K562 (cell line): Measurements from ENCODE around the gene CTIF.

Experiments
- ARNT ChIP-seq, 2 experiments: fragments of 450-650 bp; IDR thresholded peaks; 2 replicates each; pipeline ENCODE4 v1.6.1; 2016; ENCODE audit warnings: mild to moderate bottlenecking in 1 of 2
- CHD4 ChIP-seq: fragments of 200-600 bp; sonication (generic); IDR thresholded peaks from 3 replicates; pipeline ENCODE4 v1.6.1; 2012; ENCODE audit warnings: low read depth, mild to moderate bottlenecking, mixed read lengths, low read length, inconsistent platforms; ENCODE audit not compliant: insufficient read depth, insufficient replicate concordance, poor library complexity, severe bottlenecking
- ELF4 ChIP-seq: fragments of 450-650 bp; formaldehyde crosslinking; IDR thresholded peaks from 2 replicates; pipeline ENCODE4 v1.4.0; 2022; ENCODE audit warnings: missing genetic modification characterization
- FOXM1 ChIP-seq, 2 experiments: fragments of 450-650 bp in 1 of 2; sonication (generic) in 1 of 2; formaldehyde crosslinking in 1 of 2; IDR thresholded peaks; 2 replicates each; pipeline versions ENCODE4 v1.6.1 to v1.9.0; 2017 to 2022; ENCODE audit warnings: low read depth in 2 of 2, mild to moderate bottlenecking in 2 of 2, missing genetic modification reagents in 1 of 2, moderate library complexity in 1 of 2
- HMG20B ChIP-seq: fragments of 250-450 bp; sonication (Bioruptor Pico); IDR thresholded peaks from 2 replicates; pipeline ENCODE4 v1.5.0; 2021; ENCODE audit warnings: mild to moderate bottlenecking
- POLR2A ChIP-seq: fragments of 450-650 bp; conservative IDR thresholded peaks from 2 replicates; pipeline ENCODE4 v1.6.1; 2016
- RERE ChIP-seq: sonication (generic); formaldehyde crosslinking; IDR thresholded peaks from 2 replicates; pipeline ENCODE4 v1.8.0; 2023; ENCODE audit warnings: missing genetic modification reagents, mild to moderate bottlenecking, borderline replicate concordance
- ZNF24 ChIP-seq: fragments of 450-650 bp; IDR thresholded peaks from 2 replicates; pipeline ENCODE4 v1.6.1; 2016
- ZNF778 ChIP-seq: fragments of 450-650 bp; formaldehyde crosslinking; IDR thresholded peaks from 2 replicates; pipeline ENCODE4 v1.4.0; 2020; ENCODE audit warnings: mild to moderate bottlenecking, moderate library complexity

DNA sequence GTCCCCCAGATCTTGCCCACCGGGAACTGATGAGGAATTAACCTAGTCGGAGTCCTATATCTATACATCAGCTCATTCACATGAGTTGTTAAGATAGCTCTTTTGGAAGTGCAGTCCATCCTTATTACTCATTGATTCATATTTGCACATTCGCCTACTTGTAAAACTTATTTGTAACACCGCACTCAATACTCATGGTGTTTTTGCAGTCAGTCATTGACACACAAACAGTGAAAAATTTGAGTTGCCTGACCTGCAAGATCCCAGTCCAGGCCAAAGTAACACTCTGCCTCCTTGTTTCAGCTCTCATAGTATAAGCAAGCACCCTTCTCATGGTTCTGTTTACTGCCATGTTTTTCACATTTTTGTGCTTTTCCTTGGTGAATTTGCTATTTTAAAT is 180.6 kb downstream of the CTIF start:
- no peak for TF ChIP-seq POLR2A
- TF ChIP-seq CHD4, result no peak
- TF ChIP-seq RERE, result no peak
- no peak for TF ChIP-seq FOXM1 (IDR thresholded peaks at IDR 0.05; ENCODE audit: low read depth)
- no peak for TF ChIP-seq FOXM1 (CRISPR knock-in tag; IDR thresholded peaks at IDR 0.05; ENCODE audit: low read depth)
- no peak for TF ChIP-seq ARNT (IDR thresholded peaks at IDR 0.05)
- TF ChIP-seq HMG20B (CRISPR knock-in tag), result no peak
- no peak for TF ChIP-seq ZNF24
- no peak for TF ChIP-seq ZNF778 (CRISPR knock-in tag)
- TF ChIP-seq ELF4, result no peak
